ENCODE data around the gene SNTG2.

DNA sequence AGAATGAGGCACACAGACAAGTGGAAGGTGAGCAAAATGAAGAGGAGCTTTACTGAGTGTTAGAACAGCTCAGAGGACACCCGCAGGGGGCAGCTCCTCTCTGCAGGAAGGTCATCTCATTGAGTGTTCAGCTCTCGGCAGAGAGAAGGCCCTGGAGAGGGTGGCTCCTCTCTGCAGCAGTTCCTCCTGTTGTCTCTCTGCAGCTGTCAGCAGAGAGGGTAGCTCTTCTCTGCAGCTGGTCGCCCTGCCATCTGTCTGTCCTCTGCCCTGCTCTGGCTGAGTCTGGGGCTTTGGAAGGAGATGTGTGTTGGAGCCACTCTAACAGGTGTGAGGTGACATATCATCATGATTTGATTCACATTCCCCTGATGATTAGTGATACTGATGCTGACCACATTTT is 6.8 kb upstream of the SNTG2 start:
- TF ChIP-seq, protein P1, sequence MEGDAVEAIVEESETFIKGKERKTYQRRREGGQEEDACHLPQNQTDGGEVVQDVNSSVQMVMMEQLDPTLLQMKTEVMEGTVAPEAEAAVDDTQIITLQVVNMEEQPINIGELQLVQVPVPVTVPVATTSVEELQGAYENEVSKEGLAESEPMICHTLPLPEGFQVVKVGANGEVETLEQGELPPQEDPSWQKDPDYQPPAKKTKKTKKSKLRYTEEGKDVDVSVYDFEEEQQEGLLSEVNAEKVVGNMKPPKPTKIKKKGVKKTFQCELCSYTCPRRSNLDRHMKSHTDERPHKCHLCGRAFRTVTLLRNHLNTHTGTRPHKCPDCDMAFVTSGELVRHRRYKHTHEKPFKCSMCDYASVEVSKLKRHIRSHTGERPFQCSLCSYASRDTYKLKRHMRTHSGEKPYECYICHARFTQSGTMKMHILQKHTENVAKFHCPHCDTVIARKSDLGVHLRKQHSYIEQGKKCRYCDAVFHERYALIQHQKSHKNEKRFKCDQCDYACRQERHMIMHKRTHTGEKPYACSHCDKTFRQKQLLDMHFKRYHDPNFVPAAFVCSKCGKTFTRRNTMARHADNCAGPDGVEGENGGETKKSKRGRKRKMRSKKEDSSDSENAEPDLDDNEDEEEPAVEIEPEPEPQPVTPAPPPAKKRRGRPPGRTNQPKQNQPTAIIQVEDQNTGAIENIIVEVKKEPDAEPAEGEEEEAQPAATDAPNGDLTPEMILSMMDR (conservative IDR thresholded peaks at IDR 0.05; ENCODE audit: low read length): no peak
- TF ChIP-seq EZH2phosphoT487 (IDR thresholded peaks at IDR 0.05; ENCODE audit: borderline replicate concordance): no peak
